ENCODE results near the gene RXRA.
"Not testable (repeated sequence)": the region's sequence is repeated elsewhere in the genome, so short reads cannot be mapped to it uniquely, and the experiment has no call there.

Gene RXRA

DNA sequence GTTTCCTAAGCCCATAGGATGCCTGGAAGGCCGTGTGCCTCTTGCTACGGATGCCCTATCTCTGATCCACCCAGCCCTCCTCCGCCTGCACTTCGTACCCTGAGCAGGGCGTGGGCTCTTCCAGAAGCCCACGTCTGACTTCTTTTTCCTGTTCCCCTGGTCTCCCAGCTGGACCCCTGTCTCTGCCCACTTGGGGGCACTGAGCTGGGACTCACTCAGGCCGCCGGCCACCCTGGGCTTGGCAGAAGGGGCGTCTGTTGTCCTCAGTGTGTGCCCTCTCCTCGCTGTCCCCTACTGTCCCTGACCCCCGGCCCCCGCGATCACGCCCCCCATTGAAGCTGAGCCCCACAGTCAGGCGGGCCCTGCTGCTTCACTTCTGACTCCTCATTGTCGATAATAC, 22.0 kb upstream of the RXRA start:
- ATAC-seq (ENCODE audit: insufficient read depth, low read depth) = no peak

DNA sequence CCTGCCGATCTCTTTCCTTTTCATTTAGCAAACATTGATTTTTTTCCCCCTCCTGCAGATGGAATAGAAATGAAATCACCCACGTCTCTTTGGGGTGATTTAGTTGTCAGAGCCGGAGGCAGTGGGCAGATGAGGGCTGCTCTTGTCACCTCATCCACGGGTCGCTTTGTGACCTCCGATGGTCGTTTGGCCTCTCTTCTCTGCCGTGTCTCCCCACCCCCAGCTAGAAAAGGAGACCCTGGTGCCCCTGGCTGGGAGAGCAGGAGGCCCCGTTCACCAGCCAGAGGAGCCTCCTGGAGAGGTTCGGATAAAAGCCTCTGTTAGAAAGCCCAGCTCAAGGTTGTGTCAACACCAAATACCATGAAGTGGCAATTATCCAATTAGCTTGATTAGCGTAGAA, 21.6 kb upstream of the RXRA start:
- Histone ChIP-seq H4K20me1 (ENCODE audit: insufficient read depth, low read length) (no peaks in the 10 kb centered on the region), H3K4me1 (ENCODE audit: insufficient read depth, low read length) (no peaks in the 10 kb centered on the region), H3K4me3 (ENCODE audit: low read depth in 1 of 2, low read length in 2 of 2) (no peak overlapping the region), H3K79me2 (ENCODE audit: insufficient read depth, low read length) (no peaks in the 10 kb centered on the region), H3K27ac (ENCODE audit: low read length) (no peak overlapping the region), H3K9me3 (ENCODE audit: insufficient read depth, low read length, severe bottlenecking) (no peaks in the 10 kb centered on the region), H3K27me3 (ENCODE audit: insufficient read depth, low read length, poor library complexity) (no peaks in the 10 kb centered on the region), H3K9ac (ENCODE audit: low read depth, low read length) (no peak overlapping the region), H2AFZ (ENCODE audit: low read depth, low read length) (no peak overlapping the region), H3K36me3 (ENCODE audit: insufficient read depth, low read length) (no peaks in the 10 kb centered on the region), H3K4me2 (ENCODE audit: insufficient read depth, low read length) (no peak overlapping the region)
- DNase-seq (no peak), ATAC-seq (ENCODE audit: insufficient read depth, low read depth) (no peak)
- no peak for TF ChIP-seq CTCF (IDR thresholded peaks at IDR 0.05; ENCODE audit: borderline replicate concordance, extremely low read depth, low read length, poor library complexity, severe bottlenecking)
- TF ChIP-seq EZH2 (IDR thresholded peaks at IDR 0.05; ENCODE audit: borderline replicate concordance, low read depth, low read length, severe bottlenecking) = no peak

More for the DNA sequence above, 22.0 kb upstream of the RXRA start:
- Histone ChIP-seq H4K20me1 (ENCODE audit: insufficient read depth, low read length) (no peaks in the 10 kb centered on the region), H3K4me2 (ENCODE audit: insufficient read depth, low read length) (no peak overlapping the region), H3K4me3 (ENCODE audit: low read depth in 1 of 2, low read length in 2 of 2) (no peak overlapping the region), H3K79me2 (ENCODE audit: insufficient read depth, low read length) (no peaks in the 10 kb centered on the region), H3K9me3 (ENCODE audit: insufficient read depth, low read length, severe bottlenecking) (no peaks in the 10 kb centered on the region), H3K27ac (ENCODE audit: low read length) (no peak overlapping the region), H3K9ac (ENCODE audit: low read depth, low read length) (no peak overlapping the region), H3K4me1 (ENCODE audit: insufficient read depth, low read length) (no peaks in the 10 kb centered on the region), H3K27me3 (ENCODE audit: insufficient read depth, low read length, poor library complexity) (no peaks in the 10 kb centered on the region), H3K36me3 (ENCODE audit: insufficient read depth, low read length) (no peaks in the 10 kb centered on the region), H2AFZ (ENCODE audit: low read depth, low read length) (no peak overlapping the region)
- TF ChIP-seq CTCF (IDR thresholded peaks at IDR 0.05; ENCODE audit: borderline replicate concordance, extremely low read depth, low read length, poor library complexity, severe bottlenecking) (no peak), EZH2 (IDR thresholded peaks at IDR 0.05; ENCODE audit: borderline replicate concordance, low read depth, low read length, severe bottlenecking) (no peak)
- DNase-seq = no peak

GRCh38 chr9:134305533-134305932, 20.7 kb upstream of the RXRA start:
- Histone ChIP-seq H3K4me2 (ENCODE audit: insufficient read depth, low read length) (no peak overlapping the region), H3K4me3 (ENCODE audit: low read depth in 1 of 2, low read length in 2 of 2) (no peak overlapping the region), H2AFZ (ENCODE audit: low read depth, low read length) (no peak overlapping the region), H4K20me1 (ENCODE audit: insufficient read depth, low read length) (no peaks in the 10 kb centered on the region), H3K4me1 (ENCODE audit: insufficient read depth, low read length) (no peaks in the 10 kb centered on the region), H3K27me3 (ENCODE audit: insufficient read depth, low read length, poor library complexity) (no peaks in the 10 kb centered on the region), H3K9ac (ENCODE audit: low read depth, low read length) (no peak overlapping the region), H3K27ac (ENCODE audit: low read length) (no peak overlapping the region), H3K79me2 (ENCODE audit: insufficient read depth, low read length) (no peaks in the 10 kb centered on the region), H3K36me3 (ENCODE audit: insufficient read depth, low read length) (no peaks in the 10 kb centered on the region), H3K9me3 (ENCODE audit: insufficient read depth, low read length, severe bottlenecking) (no peaks in the 10 kb centered on the region)
- TF ChIP-seq CTCF (IDR thresholded peaks at IDR 0.05; ENCODE audit: borderline replicate concordance, extremely low read depth, low read length, poor library complexity, severe bottlenecking) (no peak), EZH2 (IDR thresholded peaks at IDR 0.05; ENCODE audit: borderline replicate concordance, low read depth, low read length, severe bottlenecking) (no peak)
- ATAC-seq (ENCODE audit: insufficient read depth, low read depth) = no peak
- no peak for DNase-seq

DNA sequence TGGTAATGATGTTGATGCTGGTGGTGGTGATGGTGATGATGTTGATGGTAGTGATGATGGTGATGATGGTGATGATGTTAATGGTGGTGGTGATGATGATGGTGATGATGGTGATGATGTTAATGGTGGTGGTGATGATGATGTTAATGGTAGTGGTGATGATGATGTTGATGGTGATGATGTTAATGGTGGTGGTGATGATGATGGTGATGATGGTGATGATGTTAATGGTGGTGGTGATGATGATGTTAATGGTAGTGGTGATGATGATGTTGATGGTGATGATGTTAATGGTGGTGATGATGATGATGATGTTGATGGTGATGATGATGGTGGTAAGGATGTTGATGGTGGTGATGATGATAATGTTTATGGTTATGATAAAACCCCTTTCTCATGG, 20.2 kb upstream of the RXRA start:
- not testable (repeated sequence) for H3K9me3 ChIP-seq (ENCODE audit: insufficient read depth, low read length, severe bottlenecking); H3K4me3 ChIP-seq (ENCODE audit: low read depth in 1 of 2, low read length in 2 of 2); H3K4me2 ChIP-seq (ENCODE audit: insufficient read depth, low read length); DNase-seq; ATAC-seq (ENCODE audit: insufficient read depth, low read depth); H3K36me3 ChIP-seq (ENCODE audit: insufficient read depth, low read length); H3K79me2 ChIP-seq (ENCODE audit: insufficient read depth, low read length); H3K27ac ChIP-seq (ENCODE audit: low read length); H2AFZ ChIP-seq (ENCODE audit: low read depth, low read length); H3K27me3 ChIP-seq (ENCODE audit: insufficient read depth, low read length, poor library complexity); H3K9ac ChIP-seq (ENCODE audit: low read depth, low read length); H3K4me1 ChIP-seq (ENCODE audit: insufficient read depth, low read length); H4K20me1 ChIP-seq (ENCODE audit: insufficient read depth, low read length)
